Adipose tissue (tissue), 3 donors: ENCODE results near the gene TRAF2. TPM values are rescaled to one million over a fixed set of nuclear protein-coding genes. Genes with fewer than 3 reads are reported as not detected.

Experiments used
- H3K27ac ChIP-seq: one replicate; pipeline ENCODE4 v1.5.1; 2013; ENCODE audit warnings: low read depth, low read length
- WGBS, 3 donors: extraction: QIAGEN DNeasy Blood & Tissue Kit; methylation state at CpG; one replicate each; pipeline ENCODE4 v1.1.7; 2013; 5-methylcytosine and 5-hydroxymethylcytosine counted together
- polyA plus RNA-seq, 3 donors: library from polyadenylated mRNA; stranded (reverse); fragments of 200-250 nt; gene quantifications; one replicate each; pipeline ENCODE4 v1.2.3, GENCODE V29; 2013
- donor health status: healthy with polysubstance abuse.
- donor health status: Bipolar disorder and iron deficiency.
- donor health status: healthy.

TRAF2 gene
- polyA plus RNA-seq, 3 donors = 4.0 to 7.2 (median 4.7) TPM

DNA sequence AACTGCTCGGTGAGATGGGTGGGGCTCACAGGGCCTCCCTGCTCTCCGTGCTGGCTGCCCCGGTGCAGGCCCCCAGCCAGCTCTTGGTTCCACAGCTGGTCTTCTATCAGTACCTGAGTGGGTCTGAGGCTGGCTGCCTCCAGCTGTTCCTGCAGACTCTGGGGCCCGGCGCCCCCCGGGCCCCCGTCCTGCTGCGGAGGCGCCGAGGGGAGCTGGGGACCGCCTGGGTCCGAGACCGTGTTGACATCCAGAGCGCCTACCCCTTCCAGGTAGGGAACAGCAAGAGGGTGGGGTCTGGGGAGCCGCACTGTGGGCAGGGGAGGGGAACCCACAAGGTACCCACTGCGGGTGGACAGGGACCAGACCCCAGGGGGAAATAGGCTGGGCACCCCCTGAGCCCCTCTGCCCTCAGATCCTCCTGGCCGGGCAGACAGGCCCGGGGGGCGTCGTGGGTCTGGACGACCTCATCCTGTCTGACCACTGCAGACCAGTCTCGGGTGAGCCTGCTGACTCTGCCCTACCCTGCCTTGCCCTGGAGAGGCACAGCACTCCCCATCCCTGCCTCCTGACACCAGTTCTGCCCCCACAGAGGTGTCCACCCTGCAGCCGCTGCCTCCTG lies 31.4 kb upstream of the TRAF2 start:
- no peak overlapping the region for H3K27ac ChIP-seq
- 82 to 87% (median 86%) methylated on average over 22 to 23 of the region's 23 CpGs for WGBS, 3 donors

GRCh38 chr9:136855461-136856078 lies 30.7 kb upstream of the TRAF2 start:
- H3K27ac ChIP-seq = no peak overlapping the region
- 74 to 81% (median 77%) methylated on average over 21 to 26 of the region's 26 CpGs for WGBS, 3 donors

DNA sequence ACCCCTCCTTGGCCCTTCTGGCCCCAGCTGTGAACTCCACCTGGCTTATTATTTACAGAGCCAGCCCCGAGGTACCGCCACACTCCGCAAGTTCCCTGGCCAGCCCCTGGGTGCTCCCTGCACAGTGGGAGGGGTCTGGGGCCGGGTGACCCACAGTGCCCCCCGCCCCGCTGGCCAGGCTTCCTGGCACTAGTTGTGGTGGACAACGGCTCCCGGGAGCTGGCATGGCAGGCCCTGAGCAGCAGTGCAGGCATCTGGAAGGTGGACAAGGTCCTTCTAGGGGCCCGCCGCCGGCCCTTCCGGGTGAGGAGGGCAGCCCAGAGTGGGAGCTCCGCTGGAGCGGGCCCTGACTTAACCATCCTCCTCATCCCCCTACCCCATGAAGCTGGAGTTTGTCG lies 30.2 kb upstream of the TRAF2 start:
- no peak overlapping the region for H3K27ac ChIP-seq
- WGBS, 3 donors = 42 to 75% (median 72%) methylated on average over 15 of the region's 15 CpGs

GRCh38 chr9:136856541-136857141 lies 29.7 kb upstream of the TRAF2 start:
- 74 to 81% (median 76%) methylated on average over 13 to 14 of the region's 14 CpGs for WGBS, 3 donors
- H3K27ac ChIP-seq = no peak overlapping the region

DNA sequence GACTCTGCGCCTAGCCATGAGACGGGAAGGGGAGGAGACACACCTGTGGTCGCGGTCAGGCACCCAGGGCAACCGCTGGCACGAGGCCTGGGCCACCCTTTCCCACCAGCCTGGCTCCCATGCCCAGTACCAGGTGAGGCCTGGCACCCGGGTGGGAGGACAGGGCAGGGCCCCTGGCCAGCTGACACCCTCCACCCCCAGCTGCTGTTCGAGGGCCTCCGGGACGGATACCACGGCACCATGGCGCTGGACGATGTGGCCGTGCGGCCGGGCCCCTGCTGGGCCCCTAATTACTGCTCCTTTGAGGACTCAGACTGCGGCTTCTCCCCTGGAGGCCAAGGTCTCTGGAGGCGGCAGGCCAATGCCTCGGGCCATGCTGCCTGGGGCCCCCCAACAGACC lies 29.1 kb upstream of the TRAF2 start:
- 73 to 91% (median 87%) methylated on average over 15 to 19 of the region's 19 CpGs for WGBS, 3 donors
- no peak overlapping the region for H3K27ac ChIP-seq

DNA sequence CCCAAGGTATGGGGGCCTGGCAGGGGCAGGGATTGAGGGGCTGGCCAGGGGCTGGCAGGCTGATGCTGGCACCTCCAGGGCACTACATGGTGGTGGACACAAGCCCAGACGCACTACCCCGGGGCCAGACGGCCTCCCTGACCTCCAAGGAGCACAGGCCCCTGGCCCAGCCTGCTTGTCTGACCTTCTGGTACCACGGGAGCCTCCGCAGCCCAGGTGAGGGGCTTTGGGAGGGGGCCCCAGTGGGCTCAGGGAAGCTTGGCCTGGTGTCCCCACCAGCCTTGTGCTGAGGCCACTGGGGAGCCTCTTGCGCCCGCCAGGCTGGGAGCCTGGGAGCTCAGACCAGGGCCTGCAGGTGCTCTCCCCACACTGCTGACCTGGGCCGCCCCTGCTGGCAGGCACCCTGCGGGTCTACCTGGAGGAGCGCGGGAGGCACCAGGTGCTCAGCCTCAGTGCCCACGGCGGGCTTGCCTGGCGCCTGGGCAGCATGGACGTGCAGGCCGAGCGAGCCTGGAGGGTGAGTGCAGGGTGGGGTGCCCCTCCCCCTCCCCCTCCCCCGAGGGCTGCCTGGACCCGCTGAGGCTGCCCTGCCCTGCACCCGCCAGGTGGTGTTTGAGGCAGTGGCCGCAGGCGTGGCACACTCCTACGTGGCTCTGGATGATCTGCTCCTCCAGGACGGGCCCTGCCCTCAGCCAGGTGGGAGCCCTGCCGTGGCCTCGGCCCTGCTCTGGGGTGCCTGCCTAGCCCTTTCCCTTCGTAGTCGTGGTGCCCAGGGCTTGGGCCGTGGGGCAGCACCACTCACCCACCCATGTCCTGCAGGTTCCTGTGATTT lies 28.5 kb upstream of the TRAF2 start:
- WGBS, 3 donors = 51 to 88% (median 78%) methylated on average over 24 to 28 of the region's 29 CpGs
- H3K27ac ChIP-seq = no peak overlapping the region

DNA sequence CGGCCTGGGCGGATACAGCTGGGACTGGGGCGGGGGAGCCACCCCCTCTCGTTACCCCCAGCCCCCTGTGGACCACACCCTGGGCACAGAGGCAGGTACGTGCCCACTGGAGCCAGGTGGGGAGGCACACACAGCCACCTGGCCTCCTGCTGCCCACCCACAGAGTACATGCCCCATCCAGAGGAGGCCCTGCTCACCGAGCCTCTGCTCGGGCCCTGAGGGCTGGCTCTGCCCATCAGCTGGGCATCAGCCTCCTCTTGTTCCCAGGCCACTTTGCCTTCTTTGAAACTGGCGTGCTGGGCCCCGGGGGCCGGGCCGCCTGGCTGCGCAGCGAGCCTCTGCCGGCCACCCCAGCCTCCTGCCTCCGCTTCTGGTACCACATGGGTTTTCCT lies 27.9 kb upstream of the TRAF2 start:
- no peak overlapping the region for H3K27ac ChIP-seq

GRCh38 chr9:136858844-136859757 lies 27.2 kb upstream of the TRAF2 start:
- 45 to 72% (median 63%) methylated on average over 19 to 20 of the region's 20 CpGs for WGBS, 3 donors
- no peak overlapping the region for H3K27ac ChIP-seq

More for the DNA sequence above, 27.9 kb upstream of the TRAF2 start:
- 83 to 92% (median 85%) methylated on average over 15 of the region's 15 CpGs for WGBS, 3 donors

DNA sequence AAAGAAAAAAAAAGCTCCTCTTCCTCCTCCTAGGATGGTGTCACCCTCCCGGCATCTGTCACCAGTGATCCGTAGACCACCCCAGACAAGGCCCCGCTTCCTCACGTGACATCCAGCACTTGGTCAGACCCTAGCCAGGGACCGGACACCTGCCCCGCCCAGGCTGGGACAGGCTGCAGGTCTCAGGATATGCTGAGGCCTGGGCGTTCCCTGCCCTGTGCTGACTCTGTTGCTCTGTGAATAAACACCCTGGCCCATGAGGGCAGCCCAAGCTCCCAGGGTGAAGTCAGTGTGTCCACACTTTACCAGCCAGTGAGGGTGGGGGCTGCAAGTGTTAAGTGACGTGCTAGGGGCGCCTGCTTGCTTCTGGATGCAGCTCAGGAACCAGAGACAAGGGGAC lies 25.8 kb upstream of the TRAF2 start:
- 81 to 92% (median 88%) methylated on average over 9 of the region's 9 CpGs for WGBS, 3 donors
- H3K27ac ChIP-seq = no peak overlapping the region

GRCh38 chr9:136860933-136861873 lies 25.1 kb upstream of the TRAF2 start:
- 89 to 92% (median 92%) methylated on average over 22 of the region's 22 CpGs for WGBS, 3 donors
- no peak overlapping the region for H3K27ac ChIP-seq

GRCh38 chr9:136861874-136862457 lies 24.4 kb upstream of the TRAF2 start:
- WGBS, 3 donors = 88 to 89% (median 89%) methylated on average over 26 of the region's 26 CpGs
- no peak overlapping the region for H3K27ac ChIP-seq

DNA sequence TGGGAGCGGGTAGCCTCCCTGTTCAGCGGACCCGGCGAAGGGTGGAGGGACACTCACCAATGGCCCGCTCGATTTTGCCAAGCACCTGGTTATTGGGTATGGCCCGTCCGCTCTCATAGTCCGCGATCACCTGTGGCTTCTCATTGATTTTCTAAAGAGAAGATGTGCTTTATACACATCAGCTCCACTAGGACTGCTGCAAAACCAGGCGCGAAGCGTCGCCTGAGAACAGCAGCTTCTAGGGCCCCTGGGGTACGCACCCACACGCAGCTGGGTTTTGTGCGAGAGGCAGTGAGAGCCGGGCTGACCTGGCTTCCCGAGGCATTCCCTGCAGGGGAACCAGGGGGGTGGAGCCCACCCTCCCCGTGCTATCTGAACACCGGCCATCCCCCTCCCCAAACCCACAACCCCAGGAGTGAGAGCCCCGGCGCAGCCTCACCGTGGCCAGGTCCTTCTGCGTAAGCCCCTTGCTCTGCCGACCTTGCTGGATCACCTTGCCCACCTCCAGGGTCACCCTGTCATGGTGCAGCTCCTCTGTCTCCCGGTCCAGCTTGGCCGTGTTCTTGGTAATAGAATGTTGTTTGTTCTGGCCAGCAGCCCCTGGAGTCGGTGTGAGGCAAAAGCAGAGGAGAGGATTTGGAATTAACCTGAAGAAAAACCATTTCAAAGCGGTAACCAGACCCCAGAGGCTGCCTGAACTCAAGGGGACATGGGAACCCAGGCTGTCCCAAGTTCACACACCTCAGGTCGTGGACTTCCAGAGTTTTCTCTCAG lies 23.3 kb upstream of the TRAF2 start:
- no peak overlapping the region for H3K27ac ChIP-seq
- 87 to 95% (median 93%) methylated on average over 31 of the region's 31 CpGs for WGBS, 3 donors

DNA sequence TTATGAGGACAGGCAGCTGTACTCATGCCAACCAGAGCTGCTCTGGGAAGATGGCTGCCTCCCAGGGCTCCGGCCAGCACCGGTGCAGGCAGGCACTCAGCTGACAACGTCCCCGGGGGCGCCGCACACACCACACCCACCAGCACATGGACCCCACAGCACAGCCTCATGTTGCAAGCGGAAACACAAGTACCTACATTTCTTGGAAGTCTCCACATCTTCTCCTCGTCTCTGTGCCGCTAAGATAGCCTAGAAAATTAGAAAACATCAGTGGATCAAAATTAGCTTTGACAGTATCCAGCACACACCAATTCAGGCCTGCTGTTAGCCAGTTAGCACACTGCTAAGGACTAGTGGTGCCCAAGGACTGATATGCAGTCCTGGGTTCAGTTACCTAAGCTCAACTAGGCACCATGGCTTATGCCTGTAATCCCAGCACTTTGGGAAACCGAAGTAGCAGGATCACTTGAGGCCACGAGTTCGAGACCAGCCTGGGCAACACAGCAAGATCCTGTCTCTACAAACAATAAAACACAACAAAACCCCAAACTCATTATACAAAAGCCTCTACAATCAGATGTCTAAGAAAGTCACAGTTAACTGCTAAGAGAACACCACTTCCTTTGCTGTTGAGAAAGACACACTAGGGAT lies 22.6 kb upstream of the TRAF2 start:
- no peak overlapping the region for H3K27ac ChIP-seq
- 83 to 89% (median 87%) methylated on average over 12 of the region's 12 CpGs for WGBS, 3 donors

- H3K27ac ChIP-seq = no peak overlapping the region
- 53 to 63% (median 63%) methylated on average over 9 to 11 of the region's 11 CpGs for WGBS, 3 donors
These were observed 21.1 kb upstream of the TRAF2 start for GRCh38 chr9:136865041-136865767.

- 2% methylated on average over 14 to 20 of the region's 20 CpGs for WGBS, 3 donors
- H3K27ac ChIP-seq = peak overlapping the region; percentile 61
These were observed 20.6 kb upstream of the TRAF2 start for GRCh38 chr9:136865768-136866103.
